IPS-15b (cell line): ENCODE measurements around the gene IFI27.
"Not testable (repeated sequence)": the region's sequence is repeated elsewhere in the genome, so short reads cannot be mapped to it uniquely, and the experiment has no call there.

Source experiments
- H3K27me3 ChIP-seq: one replicate; pipeline ENCODE4 v1.6.1; 2013; ENCODE audit warnings: low read length; ENCODE audit not compliant: control insufficient read depth, insufficient read depth
- H3K36me3 ChIP-seq: one replicate; pipeline ENCODE4 v1.6.1; 2013; ENCODE audit warnings: low read length; ENCODE audit not compliant: control insufficient read depth, insufficient read depth
- H3K4me1 ChIP-seq: one replicate; pipeline ENCODE4 v1.6.1; 2013; ENCODE audit warnings: mild to moderate bottlenecking, low read length; ENCODE audit not compliant: control insufficient read depth, insufficient read depth
- H3K4me3 ChIP-seq: one replicate; pipeline ENCODE4 v1.5.1; 2013; ENCODE audit warnings: low read depth, low read length
- H3K9ac ChIP-seq: one replicate; pipeline ENCODE4 v1.6.1; 2013; ENCODE audit warnings: low read depth, mild to moderate bottlenecking, low read length
- H3K9me3 ChIP-seq: one replicate; pipeline ENCODE4 v1.6.1; 2013; ENCODE audit warnings: mild to moderate bottlenecking, low read length; ENCODE audit not compliant: control insufficient read depth, insufficient read depth

IFI27 gene

DNA sequence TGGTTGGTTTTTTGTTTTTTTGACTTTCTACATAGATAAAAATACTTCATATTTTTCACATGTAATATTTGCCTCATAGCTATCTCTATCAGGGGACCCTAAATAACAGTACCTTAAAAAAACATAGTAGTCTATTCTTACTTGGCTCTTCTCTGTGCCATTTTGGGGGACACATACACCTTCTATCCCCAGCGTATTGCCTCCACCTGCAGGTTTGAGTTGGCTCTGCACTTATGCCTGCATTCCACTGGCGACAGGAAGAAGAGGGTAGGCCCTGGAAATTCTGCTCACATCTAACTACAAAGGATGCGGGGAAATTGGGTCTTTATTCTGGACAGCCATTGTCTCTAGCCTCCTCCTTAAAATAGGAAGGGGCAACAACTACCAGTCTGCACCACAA is 32.7 kb downstream of the IFI27 start:
- Histone ChIP-seq H3K9me3 (no peaks in the 10 kb centered on the region), H3K4me1 (peaks cover 14% of the 10 kb centered on the region), H3K9ac (no peak overlapping the region), H3K36me3 (no peaks in the 10 kb centered on the region), H3K27me3 (no peaks in the 10 kb centered on the region), H3K4me3 (no peak overlapping the region)

DNA sequence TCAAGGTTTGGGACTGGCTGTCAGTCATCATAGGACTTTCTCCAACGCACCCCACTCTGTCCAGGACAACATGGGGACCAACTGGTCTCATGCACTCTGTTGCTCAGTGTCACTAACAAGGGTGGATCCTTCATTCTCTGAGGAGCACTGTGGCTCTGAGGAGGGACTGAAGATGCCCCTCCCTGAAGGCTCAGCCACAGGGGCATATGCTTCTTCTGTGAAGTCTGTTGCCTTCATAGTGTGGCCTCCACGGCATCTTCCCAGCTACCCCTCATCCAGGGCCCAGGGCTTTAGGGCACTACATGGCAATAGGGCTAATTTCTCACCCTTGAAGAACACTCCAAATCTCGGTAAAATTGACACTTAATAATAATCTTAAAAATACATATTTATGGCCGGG is 33.2 kb downstream of the IFI27 start:
- peaks cover 11% of the 10 kb centered on the region for H3K4me1 ChIP-seq
- H3K9ac ChIP-seq = no peak overlapping the region
- no peak overlapping the region for H3K4me3 ChIP-seq
- H3K27me3 ChIP-seq = no peaks in the 10 kb centered on the region
- H3K36me3 ChIP-seq = no peaks in the 10 kb centered on the region
- no peaks in the 10 kb centered on the region for H3K9me3 ChIP-seq

DNA sequence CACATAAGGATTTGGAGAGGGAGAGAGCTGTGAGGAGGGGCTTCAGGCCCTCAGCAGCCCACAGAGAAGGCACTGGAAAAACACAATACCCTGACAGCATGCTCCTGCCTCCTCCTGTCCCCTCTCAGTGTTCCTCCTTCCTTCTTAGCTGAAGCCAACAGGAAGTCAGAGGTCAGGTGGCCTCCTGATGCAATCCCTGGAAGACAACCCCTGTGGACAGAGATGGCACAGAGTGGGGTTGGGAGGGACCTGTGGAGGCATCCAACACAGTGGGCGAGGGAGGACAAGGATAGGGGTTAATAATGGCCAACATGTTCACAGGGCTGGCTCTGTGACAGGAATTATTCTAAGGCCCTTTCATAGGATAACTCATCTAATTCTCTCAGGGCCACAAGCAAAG is 34.2 kb downstream of the IFI27 start:
- Histone ChIP-seq H3K4me3 (no peak overlapping the region), H3K36me3 (no peaks in the 10 kb centered on the region), H3K4me1 (peaks cover 8% of the 10 kb centered on the region), H3K9ac (no peak overlapping the region), H3K27me3 (no peaks in the 10 kb centered on the region), H3K9me3 (no peaks in the 10 kb centered on the region)

DNA sequence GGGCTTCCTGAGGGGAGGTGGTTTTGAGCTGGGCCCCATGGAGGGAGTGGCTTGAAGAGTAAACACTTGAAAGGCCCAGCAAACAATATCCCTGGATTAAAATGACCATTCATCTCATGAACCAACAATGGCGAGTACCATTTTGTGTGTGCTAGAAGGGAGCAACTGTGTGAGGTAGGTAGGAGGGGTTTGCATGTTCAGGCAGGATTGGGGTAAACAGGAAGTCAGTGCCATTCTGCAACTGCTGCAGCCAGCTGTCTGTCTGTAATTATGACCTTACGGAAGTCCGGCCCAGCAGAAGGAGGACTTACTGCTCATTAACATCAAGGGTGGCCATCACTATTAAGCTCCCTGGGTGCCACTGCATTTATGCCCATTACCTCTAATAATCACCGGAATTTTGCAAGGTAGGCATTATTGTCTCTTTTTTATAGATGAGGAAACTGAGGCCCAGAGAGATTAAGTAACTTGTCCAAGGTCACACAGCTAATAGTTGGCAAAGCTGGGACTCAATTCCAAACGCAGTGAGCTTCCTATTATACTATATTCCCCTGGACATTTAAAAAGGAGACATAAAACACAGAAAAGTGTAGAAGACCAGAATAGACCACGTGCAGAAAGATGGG is 35.5 kb downstream of the IFI27 start:
- Histone ChIP-seq H3K4me3 (no peak overlapping the region), H3K9ac (no peak overlapping the region), H3K36me3 (no peaks in the 10 kb centered on the region), H3K27me3 (no peaks in the 10 kb centered on the region), H3K9me3 (no peaks in the 10 kb centered on the region), H3K4me1 (peaks cover 5% of the 10 kb centered on the region)

DNA sequence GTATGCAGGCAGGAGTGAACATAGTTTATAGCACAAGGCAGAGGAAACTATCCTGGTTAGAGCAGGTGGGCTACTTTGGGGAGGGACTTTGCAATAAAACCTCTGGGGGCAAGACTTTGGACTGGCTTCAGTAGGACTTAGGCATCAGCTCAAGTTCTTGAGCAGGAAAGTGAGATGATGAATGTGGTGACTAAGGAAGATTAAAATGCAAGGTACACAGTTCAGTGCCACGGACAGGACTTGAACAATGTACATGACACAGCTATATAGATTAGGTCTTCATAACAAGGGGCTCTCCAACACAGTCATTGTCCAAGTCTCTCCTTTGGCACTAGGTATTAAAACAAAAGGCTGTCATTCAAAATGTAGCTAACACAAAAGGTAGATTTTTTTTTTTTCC is 42.1 kb downstream of the IFI27 start:
- Histone ChIP-seq H3K36me3 (no peaks in the 10 kb centered on the region), H3K9me3 (no peaks in the 10 kb centered on the region), H3K9ac (no peak overlapping the region), H3K27me3 (no peaks in the 10 kb centered on the region), H3K4me1 (no peaks in the 10 kb centered on the region), H3K4me3 (no peak overlapping the region)

DNA sequence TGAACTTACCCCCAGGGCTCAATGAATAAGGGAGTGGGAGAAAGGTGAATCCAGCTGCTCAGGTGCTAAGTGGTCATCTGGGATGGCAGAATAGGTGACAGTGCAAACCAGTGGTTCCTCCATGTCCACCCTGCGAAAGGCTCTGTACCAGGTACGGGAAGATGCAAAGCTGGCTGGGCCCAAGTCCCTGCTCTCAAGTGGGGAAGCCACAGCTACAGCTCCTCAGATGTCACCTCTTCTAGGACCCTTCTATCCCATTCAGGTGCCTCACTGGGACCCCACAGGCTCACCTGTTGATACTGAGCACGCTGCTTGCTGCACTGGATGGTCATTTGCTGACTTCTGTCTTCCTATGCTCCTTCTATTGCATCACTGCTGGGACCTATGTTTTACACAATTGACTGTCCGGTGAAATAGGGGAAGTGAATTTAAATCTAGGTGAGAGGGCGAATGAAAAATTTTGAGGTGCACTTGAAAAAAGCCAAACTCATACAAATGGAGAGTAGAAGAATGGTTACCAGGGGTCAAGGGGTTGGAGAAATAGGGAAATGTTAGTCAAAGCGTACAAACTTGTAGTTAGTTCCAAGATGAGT is 43.3 kb downstream of the IFI27 start:
- Histone ChIP-seq H3K9ac (no peak overlapping the region), H3K9me3 (no peaks in the 10 kb centered on the region), H3K4me1 (no peaks in the 10 kb centered on the region), H3K4me3 (no peak overlapping the region), H3K36me3 (no peaks in the 10 kb centered on the region), H3K27me3 (no peaks in the 10 kb centered on the region)

DNA sequence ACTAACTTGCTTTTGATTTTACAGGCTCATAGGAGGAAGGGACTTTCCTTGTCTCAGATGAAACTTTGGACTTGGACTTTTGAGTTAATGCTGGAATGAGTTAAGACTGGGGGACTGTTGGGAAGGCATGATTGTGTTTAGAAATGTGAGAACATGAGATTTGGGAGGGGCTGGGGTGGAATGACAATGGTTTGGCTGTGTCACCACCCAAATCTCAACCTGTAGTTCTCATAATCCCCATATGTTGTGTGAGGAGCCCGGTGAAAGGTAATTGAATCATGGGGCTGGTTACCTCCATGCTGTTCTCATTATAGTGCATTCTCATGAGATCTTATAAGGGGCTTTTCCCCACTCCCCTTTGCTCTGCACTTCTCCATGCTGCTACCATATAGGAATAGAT is 45.6 kb downstream of the IFI27 start:
- H3K27me3 ChIP-seq, H3K9ac ChIP-seq, H3K36me3 ChIP-seq, H3K4me3 ChIP-seq, H3K9me3 ChIP-seq, H3K4me1 ChIP-seq: not testable (repeated sequence)

DNA sequence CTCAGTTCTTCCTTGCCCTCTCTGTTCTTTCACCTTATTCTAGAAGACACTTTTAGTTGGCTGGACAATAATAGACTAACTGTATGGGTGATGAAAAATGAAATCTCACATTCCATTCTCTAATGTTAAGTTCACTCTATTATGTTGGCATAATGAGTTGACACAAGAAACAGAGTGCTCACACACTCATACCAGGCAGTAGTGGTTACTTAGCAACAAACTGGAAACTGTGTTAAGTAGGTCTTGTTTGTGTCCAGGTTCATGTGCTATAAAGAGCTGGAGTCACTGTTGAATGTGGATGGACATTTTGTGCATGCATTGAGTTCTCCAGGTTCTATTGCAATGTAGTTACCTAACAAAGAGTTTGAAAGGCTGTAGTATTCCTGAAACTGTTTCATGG is 46.7 kb downstream of the IFI27 start:
- H3K36me3 ChIP-seq = no peaks in the 10 kb centered on the region

DNA sequence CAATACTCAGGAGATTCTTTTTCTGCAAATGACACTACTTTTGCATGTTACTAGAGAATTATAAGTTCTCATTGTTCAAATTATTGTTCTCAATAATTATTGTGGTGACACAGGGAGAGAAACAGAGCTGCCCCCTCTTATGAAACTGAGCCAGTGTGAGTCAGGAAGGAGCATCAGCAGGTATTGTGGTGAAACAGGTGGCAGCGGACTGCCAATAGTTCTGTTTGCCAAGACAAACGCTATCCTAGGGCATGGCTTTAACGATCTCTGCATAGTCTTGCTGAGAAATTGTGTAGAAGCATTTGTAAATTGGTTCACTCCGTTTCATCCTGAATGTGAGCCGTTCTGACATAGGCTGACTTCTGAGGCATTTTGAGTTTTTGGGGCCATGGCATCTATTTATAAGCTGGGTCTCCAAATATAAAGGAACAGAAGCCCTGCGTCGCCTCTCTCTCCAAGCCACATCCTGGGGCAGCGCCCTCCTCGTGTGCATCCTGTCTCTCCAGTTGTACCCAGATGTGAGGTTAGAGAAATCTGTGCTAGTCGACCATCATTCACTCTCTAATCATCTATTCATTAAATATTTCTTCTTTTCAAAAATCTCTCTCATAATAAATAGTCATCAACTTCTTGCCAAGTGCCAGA is 47.8 kb downstream of the IFI27 start:
- Histone ChIP-seq H3K4me1 (no peaks in the 10 kb centered on the region), H3K4me3 (no peak overlapping the region), H3K36me3 (no peaks in the 10 kb centered on the region), H3K9me3 (no peaks in the 10 kb centered on the region), H3K9ac (no peak overlapping the region), H3K27me3 (no peaks in the 10 kb centered on the region)

More for the DNA sequence above, 46.7 kb downstream of the IFI27 start:
- no peaks in the 10 kb centered on the region for H3K4me1 ChIP-seq
- H3K27me3 ChIP-seq = no peaks in the 10 kb centered on the region
- no peak overlapping the region for H3K4me3 ChIP-seq
- H3K9ac ChIP-seq = no peak overlapping the region
- H3K9me3 ChIP-seq = no peaks in the 10 kb centered on the region

DNA sequence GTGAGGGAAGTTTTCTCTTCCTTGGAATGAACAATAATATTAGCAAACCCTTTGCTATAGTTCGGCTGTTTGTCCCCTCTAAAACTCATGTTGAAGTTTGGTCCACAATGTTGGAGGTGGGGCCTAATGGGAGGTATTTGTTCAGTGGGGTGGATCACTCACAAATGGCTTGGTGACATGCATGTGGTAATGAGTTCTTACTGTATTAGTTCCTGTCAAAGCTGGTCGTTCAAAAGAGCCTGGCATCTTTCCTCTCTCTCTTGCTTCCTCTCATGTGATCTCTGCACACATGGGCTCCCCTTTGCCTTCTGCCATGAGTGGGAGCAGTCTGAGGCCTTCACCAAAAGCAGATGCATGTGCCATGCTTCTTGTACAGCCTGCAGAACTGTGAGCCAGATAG is 50.5 kb downstream of the IFI27 start:
- H3K4me3 ChIP-seq = no peak overlapping the region
- H3K9ac ChIP-seq = no peak overlapping the region
- no peaks in the 10 kb centered on the region for H3K9me3 ChIP-seq
- H3K4me1 ChIP-seq = peaks cover 11% of the 10 kb centered on the region
- no peaks in the 10 kb centered on the region for H3K36me3 ChIP-seq
- peaks cover 16% of the 10 kb centered on the region for H3K27me3 ChIP-seq

DNA sequence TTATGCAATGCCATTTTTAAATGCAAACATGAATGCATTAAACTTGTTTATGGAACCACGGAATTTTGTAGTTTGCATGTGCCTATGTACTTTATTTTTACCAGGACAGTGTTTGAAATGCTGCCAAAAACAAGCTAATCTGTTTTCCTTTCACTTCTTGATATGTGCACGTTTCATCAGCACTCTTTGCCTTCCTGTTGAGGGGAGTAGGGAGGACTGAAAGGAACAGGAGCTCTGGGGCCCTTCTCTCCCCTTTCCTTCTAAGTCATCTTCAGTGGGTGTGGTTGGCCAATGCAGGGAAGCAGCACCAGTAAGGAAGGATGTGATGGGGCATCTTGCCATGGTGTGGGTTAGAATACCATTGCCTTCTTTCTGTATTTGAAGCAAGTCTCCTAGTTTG is 51.4 kb downstream of the IFI27 start:
- Histone ChIP-seq H3K27me3 (peaks cover 16% of the 10 kb centered on the region), H3K4me1 (peaks cover 11% of the 10 kb centered on the region)

DNA sequence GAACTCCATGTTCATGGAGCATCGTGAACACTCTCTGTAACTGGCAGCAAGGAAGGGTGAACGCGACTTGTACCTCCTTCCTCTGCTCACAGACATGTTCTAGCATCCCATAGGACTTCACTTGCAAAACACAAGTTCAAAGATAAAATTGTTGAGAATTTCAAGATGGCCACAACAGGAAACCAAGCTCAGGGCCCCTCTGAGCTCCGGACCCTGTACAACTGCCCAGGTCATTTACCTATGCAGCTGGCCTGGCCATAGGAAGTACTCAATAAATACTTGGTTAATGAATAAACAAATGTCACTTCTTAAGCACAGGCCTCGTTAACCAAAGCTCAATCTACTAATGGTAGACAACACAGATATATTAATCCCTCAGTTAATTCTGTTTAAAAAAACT is 51.9 kb downstream of the IFI27 start:
- Histone ChIP-seq H3K4me1 (peaks cover 11% of the 10 kb centered on the region), H3K9ac (no peak overlapping the region), H3K27me3 (peaks cover 16% of the 10 kb centered on the region), H3K4me3 (no peak overlapping the region), H3K36me3 (no peaks in the 10 kb centered on the region), H3K9me3 (no peaks in the 10 kb centered on the region)

More for the DNA sequence above, 51.4 kb downstream of the IFI27 start:
- no peak overlapping the region for H3K4me3 ChIP-seq
- no peaks in the 10 kb centered on the region for H3K9me3 ChIP-seq
- no peaks in the 10 kb centered on the region for H3K36me3 ChIP-seq
- no peak overlapping the region for H3K9ac ChIP-seq
